GM19351 (cell line): Measurements from ENCODE around the gene NSUN6.

Source experiments
- ATAC-seq: cut with Tn5 transposase; IDR thresholded peaks from one replicate; pipeline ENCODE4 v1.9.1; 2021; ENCODE audit warnings: mild to moderate bottlenecking, moderate library complexity; ENCODE audit not compliant: unreplicated experiment

NSUN6 gene

DNA sequence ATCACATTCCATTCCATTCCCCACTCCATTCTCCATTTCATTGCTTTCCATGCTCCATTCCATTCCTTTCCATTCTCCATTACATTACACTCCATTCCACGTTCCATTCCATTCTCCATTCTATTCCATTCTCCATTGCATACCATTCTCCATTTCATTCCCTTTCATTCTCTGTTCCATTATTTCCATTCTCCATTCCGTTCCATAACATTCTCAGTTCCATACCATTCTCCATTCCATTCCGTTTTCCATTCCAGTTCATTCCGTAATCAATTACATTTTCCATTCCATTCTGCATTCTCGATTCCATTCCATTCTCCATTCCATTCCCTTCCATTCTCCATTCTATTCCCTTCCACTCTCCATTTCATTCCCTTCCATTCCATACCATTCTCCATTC lies 86.4 kb downstream of the NSUN6 start:
- ATAC-seq, result no peak

DNA sequence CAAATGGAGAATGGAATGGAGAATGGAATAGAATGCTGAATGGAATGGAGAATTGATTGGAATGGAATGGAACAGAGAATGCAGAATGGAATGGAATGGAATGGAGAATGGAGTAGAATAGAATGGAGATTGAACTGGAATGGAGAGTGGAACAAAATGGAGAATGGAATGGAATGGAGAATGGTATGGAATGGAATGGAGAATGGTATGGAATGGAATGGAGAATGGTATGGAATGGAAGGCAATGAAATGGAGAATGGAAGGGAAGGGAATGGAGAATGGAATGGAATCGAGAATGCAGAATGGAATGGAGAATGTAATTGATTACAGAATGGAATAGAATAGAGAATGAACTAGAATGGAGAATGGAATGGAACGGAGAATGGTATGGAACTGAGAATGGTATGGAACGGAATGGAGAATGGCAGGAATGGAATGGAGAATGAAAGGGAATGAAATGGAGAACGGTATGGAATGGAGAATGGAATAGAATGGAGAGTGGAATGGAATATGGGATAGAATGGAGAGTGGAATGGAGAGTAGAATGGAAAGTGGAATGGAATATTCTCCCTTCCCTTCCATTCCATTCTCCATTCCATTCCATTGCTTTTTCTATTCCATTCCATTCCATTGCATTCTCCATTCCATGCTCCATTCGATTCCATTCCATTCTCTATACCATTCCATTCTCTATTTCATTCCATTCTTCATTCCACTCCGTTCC lies 88.2 kb downstream of the NSUN6 start:
- ATAC-seq, result no peak

DNA sequence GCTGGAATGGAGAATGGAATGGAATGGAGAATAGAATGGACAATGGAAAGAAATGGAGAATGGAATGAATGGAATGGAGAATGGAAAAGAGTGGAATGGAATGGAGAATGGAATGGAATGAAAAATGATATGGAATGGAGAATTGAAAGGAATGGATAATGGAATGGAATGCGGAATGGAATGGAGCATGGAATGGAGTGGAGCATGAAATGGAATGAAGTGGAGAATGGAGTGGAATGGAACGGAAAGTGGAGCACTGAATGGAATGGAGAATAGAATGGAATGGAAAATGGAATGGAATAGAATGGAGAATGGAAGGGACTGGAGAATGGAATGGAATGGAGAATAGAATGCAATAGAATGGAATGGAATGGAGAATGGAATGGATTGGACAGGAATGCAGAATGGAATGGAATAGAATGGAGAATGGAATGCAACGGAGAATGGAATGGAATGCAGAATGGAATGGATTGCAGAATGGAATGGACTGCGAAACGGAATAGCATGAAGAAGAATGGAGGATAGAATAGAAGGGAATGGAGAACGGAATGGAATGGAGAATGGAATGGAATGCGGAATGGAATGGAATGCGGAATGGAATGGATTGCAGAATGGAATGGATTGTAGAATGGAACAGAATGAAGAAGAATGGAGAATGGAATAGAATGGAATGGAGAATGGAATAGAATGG lies 89.4 kb downstream of the NSUN6 start:
- no peak for ATAC-seq

DNA sequence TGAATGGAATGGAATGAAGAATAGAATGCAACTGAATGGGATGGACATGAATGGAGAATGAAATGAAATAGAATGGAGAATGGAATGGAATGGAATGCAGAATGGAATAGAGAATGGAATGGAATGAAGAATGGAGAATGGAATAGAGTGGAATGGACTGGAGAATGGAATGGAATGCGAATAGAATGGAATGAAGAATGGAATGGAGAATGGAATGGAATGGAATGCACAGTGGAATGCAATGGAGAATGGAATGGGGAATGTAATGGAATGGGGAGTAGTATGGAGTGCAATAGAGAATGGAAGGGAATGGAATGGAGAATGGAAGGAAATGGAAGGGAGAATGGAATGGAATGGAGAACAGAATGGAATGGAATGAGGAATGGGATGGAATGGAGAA lies 93.4 kb downstream of the NSUN6 start:
- ATAC-seq, result no peak

DNA sequence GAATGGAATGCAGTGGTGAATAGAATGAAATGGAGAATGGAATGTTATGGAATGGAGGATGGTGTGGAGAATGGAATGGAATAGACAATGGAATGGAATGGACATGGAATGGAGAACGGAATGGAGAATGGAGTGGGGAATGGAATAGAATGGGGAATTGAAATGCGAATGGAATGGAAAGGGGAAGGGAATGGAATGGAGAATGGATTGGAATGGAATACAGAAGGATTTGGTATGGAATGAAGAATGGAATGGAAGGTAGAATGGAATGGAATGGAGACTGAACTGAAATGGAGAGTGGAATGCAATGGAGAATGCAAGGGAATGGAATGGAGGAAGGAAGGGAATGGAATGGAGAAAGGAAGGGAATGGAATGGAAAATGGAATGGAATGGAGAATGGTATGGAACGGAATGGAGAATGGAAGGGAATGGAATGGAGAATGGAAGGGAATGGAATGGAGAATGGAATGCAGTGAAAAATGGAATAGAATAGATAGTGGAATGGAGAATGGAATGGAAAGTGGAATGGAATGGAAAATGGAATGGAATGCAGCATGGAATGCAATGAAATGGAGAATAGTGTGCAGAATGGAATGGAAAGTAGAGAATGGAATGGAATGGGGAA lies 94.8 kb downstream of the NSUN6 start:
- ATAC-seq, result no peak

DNA sequence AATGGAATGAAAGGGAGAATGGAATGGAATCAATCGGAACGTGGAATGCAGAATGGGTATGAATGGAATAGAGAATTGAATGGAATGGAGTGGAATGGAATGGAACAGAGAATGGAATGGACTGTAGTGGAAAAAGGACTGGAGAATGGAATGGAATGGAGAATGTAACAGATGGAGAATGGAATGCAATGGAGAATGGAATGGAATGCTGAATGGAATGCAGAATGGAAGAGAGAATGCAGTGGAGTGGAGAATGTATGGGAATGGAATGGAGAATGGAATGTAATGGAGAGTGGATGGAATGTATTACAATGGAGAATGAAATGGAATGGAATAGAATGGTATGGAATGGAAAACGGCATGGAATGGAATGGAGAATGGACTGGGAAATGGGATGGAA lies 96.9 kb downstream of the NSUN6 start:
- no peak for ATAC-seq

DNA sequence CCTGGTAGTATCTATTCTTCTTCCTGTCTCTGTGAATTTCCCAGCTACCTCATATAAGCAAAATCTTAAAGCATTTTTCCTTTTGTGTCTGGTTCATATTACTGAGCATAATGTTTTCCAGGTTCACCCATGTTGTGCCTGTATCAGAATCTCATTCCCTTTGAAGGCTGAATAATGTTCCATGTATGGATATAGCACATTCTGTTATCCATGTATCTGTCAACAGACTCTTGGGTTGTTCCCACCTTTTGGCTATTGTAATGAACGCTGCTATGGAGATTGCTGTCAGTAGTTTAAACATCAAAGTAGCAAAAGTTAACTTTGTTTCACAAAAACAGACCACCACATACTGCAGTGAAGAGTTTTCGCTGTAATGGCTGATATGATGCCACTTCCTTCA lies 99.9 kb downstream of the NSUN6 start:
- no peak for ATAC-seq

DNA sequence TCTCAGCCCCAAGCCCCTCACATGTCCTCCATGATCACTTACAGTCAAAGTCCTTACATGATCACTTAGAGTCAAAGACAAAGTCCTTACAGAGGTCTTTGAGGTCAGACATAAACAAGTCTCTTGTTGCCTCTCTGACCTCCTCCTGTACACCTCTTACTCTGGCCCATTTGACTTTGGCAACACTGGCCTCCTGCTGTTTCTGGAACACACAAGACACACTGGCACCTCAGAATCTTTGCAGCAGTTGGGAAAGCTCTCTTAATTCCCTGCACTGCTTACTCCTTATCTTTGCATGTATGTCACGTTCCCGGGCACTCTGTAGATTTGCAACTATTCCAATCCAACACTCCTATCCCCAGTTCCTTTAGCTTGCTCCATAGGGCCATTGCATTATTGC lies 102.3 kb downstream of the NSUN6 start:
- no peak for ATAC-seq

DNA sequence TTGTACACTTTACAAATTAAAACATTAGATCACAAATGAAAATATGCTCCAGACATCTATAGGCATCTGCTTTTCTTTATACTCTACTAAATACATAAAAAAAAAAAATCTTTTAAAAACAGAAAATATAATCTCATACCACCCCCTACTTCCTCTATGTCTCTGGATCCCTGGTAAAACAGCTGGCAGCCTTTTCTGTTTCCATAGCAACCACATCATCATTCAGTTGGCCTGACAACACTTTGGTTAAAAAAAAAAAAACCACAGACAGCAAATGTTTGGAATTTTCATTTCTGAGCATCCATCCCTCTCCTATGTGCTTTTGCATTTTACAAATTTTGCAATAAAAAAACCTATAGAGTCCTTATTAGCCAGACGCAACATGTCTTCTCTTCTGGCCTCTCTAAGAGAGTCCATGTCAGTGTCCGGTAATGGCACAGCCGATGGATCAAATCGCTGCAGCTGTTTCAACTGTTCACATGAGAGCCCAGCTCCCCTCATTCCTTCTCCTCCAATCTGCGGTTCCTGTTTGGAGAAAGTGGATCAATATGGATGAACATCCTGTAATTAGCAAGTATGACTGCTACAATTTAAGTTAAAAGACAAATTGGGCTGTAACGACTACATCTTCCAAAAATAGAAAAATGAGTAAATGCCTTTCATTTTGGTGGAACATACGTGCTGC lies 105.6 kb downstream of the NSUN6 start:
- ATAC-seq, result no peak

DNA sequence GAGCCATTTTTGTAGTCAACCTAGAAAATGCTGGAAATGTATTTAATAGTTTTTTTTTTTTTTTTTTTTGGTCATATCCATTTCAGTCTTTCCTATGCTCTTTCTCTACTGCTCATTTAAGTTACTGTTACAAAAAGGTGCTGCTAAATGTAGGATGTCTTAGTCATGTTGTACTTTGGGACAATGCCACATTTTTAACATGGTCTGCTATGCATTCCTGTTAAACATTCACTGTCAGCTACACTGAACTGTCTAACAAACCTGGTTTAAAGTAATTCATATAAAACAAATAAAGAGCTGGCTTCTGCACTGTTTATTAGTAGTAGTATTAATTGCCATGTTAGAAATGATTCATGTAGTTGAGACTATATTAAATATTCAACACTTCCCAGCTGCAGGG lies 108.6 kb downstream of the NSUN6 start:
- no peak for ATAC-seq

DNA sequence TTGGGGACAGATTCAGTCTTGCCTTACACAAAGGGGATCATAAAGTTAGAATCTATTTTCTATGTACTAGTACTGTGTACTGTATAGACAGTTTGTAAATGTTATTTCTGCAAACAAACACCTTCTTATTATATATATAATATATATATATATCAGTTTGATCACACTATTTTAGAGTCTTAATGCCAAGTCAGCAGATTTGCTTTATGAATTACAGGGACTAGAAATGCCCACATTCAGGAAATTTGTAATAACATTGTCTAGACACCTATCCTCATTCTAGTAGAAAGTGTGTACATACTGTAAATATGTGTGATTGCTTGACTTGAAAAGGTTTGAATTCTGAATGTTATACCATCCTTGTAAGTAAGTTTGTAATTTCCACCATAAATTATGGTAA lies 111.2 kb downstream of the NSUN6 start:
- ATAC-seq, result no peak

DNA sequence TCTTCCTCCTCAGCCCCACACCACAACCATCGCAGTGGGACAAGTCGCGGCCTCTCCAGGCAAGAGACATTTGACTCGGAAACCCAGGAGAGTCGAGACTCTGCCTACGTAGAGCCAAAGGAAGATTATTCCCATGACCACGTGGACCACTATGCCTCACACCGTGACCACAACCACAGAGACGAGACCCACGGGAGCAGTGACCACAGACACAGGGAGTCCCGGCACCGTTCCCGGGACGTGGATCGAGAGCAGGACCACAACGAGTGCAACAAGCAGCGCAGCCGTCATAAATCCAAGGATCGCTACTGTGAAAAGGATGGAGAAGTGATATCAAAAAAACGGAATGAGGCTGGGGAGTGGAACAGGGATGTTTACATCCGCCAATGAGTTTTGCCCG lies 112.1 kb downstream of the NSUN6 start:
- ATAC-seq, result no peak

DNA sequence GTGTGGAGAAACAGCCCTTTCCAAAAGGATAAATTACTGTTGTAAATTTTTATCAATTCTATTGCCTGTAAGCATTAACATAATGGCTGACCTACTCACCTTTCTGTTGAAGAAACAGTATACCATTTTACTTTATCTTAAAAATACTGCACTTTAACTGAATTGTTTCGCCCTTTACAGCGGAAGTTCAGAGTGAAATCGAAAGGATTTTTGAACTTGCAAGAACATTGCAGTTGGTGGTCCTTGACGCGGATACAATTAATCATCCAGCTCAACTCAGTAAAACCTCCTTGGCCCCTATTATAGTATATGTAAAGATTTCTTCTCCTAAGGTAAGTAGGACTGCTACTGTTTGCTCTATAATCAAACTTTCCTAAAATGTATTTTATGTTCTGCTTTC lies 117.5 kb downstream of the NSUN6 start:
- ATAC-seq, result no peak

DNA sequence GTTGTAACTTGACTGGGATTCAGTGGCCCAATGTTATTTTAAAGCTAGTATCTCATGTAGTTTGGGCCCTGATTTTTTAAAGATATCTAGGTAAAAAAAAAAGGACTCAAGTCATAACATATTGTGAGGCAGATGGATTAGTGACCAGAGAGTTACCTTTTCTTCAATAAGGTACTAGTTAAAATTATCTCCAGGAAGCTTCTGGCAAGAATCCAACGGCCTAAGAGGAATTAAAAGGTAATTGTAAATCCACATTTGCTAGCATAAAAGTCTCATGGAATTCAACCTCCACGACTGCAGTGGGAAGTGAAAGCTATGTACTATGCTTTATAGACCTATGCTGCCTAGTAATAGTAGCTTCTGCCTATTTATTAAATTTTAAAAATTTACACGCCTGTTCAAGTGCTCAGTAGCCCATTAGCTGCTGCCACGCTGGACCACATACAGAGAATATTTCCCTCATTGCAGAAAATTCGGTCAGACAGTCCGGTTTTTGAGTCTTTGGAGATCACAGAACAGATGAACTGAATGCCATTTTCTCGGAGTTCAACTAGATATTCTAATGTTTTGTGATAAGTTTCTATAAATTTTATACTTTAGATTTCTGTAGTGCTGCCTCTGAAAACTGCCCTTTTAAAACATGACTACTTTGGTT lies 118.4 kb downstream of the NSUN6 start:
- no peak for ATAC-seq

DNA sequence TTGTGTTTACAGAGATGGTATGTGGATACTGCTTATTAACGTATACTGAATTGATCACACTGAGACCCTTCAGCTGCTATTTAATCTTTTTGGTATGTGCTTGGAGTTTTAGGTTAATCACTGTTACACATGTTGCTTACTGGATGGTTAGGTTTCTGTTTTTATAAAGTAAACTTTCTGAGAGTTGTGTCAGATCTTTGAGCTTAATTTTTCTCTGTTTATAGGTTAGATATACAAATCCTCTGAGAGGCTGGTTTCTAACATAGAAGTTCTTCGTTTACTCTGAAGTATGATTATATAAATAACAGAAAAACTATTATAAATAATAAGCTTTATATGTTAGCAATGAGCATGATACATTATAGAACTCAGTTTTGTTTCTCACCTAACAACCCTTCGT lies 123.1 kb downstream of the NSUN6 start:
- ATAC-seq, result no peak

DNA sequence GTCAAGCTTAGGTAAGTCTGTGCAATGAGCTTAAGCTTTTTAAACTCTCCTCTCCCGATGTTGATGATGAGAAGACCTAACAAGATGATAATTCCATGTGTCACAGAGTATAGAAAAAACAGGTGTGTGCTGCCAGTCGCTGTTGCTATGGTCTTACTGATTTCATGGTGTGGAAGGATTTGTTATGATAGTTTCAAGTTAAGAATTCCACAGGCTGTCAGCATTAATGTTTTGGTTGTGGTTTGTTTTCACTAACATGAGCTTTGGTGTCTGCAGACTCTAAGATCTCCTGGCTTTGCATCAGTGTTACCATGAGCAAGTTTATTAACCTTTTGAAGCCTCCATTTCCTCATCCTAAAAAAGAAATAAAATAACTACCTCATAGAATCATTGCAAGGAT lies 123.7 kb downstream of the NSUN6 start:
- no peak for ATAC-seq

DNA sequence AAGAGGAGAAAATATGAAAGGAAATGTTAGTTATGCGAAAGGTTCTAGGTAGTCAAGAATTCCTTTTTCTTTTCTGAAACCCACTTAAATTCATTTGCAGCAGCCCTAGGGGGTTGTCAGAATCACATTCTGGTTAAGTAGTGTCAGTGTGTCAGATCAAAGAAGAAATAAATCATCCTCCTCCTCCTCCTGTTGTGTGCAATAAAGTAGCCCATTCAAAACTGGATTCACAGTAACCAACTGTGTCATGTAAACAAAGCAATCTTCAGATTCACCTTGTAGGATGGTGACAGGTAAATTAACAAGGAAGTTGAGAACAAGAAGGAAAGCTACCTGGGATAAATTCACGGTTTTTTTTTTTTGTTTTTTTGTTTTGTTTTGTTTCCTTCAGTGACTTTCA lies 127.5 kb downstream of the NSUN6 start:
- no peak for ATAC-seq

DNA sequence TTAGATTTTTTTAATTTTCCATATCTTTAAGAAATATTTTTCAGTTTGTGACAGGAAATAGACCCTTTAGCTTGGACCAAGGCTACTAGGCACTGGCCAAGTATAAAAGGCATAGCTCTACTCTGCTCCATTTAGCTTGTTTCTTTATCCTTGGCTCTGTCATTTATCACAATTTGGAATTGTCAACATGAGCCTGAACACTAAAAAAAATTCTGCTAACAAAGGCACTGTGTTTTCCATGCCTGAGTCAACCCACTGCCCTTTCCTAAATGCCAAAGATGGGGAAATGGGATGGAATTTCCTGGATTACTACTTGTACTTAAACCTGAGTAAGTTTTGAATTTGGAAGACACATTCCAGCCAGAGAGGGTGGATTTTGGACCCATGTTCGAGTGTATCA lies 128.4 kb downstream of the NSUN6 start:
- no peak for ATAC-seq

DNA sequence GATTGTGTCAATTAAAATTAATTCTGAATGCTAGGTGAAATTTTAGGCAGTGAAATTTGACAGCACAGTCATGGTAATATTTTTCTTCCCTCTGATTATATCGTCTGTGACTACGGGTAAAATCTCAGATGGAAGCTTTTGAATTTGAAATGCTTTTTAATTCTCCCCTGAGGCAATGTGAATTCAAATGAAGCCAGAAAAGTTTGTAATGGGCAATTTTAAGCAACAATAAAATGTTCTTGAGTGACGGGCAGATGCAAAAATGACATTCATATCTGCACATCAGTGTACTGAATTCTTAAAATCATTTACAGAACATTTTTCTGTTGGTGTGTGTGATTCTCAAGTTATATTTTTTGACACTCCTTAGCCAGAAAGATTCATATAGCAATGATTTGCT lies 134.5 kb downstream of the NSUN6 start:
- no peak for ATAC-seq

DNA sequence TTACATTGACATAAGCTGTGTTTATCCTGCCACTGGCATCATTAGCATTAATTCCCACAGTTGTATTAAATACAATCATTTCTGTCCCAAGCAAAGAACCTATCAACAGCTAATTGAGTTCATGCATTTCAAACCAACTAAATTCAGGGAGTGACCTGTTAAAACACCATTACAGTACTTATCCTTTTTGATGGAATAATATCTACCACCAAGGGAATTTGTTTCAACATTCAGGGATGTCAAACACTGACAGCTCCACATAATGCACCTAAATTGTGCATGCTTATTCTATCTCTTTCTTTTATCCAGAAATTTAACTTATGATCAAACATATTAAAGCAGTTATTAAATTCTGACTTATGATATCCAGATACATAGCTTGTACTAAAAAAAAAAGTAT lies 136.8 kb downstream of the NSUN6 start:
- ATAC-seq, result no peak

DNA sequence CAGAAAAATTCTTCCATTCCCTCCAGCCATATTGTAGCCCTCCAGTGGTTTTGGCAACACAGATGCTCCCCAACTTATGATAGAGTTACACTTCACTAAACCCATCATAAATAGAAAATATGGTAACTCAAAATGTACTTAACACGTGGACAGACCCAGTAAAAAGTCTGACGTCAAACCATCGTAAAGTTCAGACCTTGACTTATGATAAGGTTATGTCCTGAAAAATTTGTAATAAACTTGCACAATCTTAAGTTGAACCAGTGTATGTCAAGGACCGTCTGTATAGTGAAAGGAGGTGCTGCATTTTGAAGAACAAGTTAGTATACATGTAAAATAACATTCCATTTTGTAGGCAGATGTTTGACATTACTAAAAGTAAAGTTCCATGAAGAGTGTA lies 142.8 kb downstream of the NSUN6 start:
- no peak for ATAC-seq
